Erythroblast (primary cell): ENCODE results near the gene AMACR.

Source experiments
- DNase-seq, 2 experiments: peaks; one replicate each; lab custom pipeline; 2025; lab: John Stamatoyannopoulos, UW
- GATA1 ChIP-seq: IDR thresholded peaks from 2 replicates; pipeline ENCODE4 v1.6.1; 2011; ENCODE audit warnings: low read depth, mild to moderate bottlenecking, control low read depth, low read length, moderate library complexity
- POLR2A ChIP-seq: IDR thresholded peaks from 2 replicates; pipeline ENCODE4 v1.6.1; 2011; ENCODE audit warnings: mild to moderate bottlenecking, low read length

The AMACR gene

GRCh38 chr5:33941090-33941489 lies 66.8 kb downstream of the AMACR start:
- TF ChIP-seq POLR2A = no peak
- no peak for DNase-seq

GRCh38 chr5:33939556-33940262 lies 68.1 kb downstream of the AMACR start:
- no peak for DNase-seq
- TF ChIP-seq POLR2A (no peak), GATA1 (no peak)

GRCh38 chr5:33938881-33939280 lies 69.0 kb downstream of the AMACR start:
- TF ChIP-seq GATA1 (no peak), POLR2A (no peak)
- no peak for DNase-seq

- TF ChIP-seq GATA1 (no peak), POLR2A (no peak)
- no peak for DNase-seq
Measured at GRCh38 chr5:33938507-33938796, 69.4 kb downstream of the AMACR start.

GRCh38 chr5:33937707-33938506 lies 69.9 kb downstream of the AMACR start:
- TF ChIP-seq POLR2A = no peak
- TF ChIP-seq GATA1 = no peak
- DNase-seq = no peak

GRCh38 chr5:33937017-33937706 lies 70.7 kb downstream of the AMACR start:
- TF ChIP-seq GATA1 (no peak), POLR2A (no peak)
- DNase-seq = peak; percentile 2 to 4

- DNase-seq = no peak
- TF ChIP-seq POLR2A = no peak
- no peak for TF ChIP-seq GATA1
Measured at GRCh38 chr5:33936381-33937016, 71.4 kb downstream of the AMACR start, which contains the start of gene RXFP3. RXFP3 (plus strand) TSS chr5:33936386; CDS start chr5:33936741, 355 bp downstream.
